ENCODE results near the gene LHFPL5. TPM values are rescaled to one million over a fixed set of nuclear protein-coding genes. Genes with fewer than 3 reads are reported as not detected.

The LHFPL5 gene
- total RNA-seq, 1 experiment from 2014 or later = not detected

- no peak for DNase-seq (ENCODE audit: low read depth)
Observed at GRCh38 chr6:35794536-35795452, 10.4 kb upstream of the LHFPL5 start.

GRCh38 chr6:35795453-35796071 lies 9.6 kb upstream of the LHFPL5 start:
- no peak for DNase-seq (ENCODE audit: low read depth)

DNA sequence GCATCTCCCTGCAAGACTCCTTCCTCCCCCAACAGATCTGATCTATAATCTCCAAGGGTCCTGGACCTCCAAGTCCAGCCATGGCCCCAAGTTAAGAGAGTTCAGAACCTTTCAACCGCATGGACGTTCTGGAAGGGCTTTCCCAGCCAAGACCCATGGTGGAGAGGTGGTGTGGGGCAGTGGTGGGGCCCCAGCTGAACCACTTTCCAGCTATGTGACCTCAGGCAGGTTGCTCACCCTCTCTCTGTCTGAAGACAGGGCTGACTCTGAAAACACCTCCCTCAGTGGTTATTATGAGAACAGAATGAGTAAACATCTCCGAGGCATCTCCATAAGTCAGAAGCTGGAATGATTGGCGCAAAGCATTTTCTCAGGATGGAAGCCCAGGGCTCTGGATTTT lies 8.9 kb upstream of the LHFPL5 start:
- DNase-seq (ENCODE audit: low read depth) = no peak

GRCh38 chr6:35797837-35798526 lies 7.2 kb upstream of the LHFPL5 start:
- DNase-seq (ENCODE audit: low read depth) = no peak

- DNase-seq (ENCODE audit: low read depth) = no peak
Observed at GRCh38 chr6:35798706-35799105, 6.4 kb upstream of the LHFPL5 start.

GRCh38 chr6:35801148-35801547 lies 4.0 kb upstream of the LHFPL5 start:
- no peak for DNase-seq (ENCODE audit: low read depth)

DNA sequence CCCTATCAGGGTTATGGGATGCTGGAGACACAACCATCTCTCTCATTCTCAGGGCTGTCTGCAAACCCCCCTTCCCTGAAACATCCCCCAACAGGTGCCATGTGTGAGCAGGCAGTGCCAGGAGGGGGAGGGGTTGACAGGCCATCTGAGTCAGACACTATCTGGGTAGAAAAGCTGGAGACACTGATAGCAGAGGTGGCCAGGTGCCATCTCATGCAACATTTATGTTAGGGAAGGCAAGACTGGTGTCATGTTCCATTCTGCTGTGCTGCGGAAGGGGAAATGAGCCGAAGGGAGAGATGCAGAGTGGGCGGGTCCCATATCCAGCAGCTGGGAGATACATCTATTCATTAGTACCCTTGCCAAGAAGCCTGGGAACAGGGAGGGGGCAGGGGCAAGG lies 3.5 kb downstream of the LHFPL5 start:
- no peak for DNase-seq (ENCODE audit: low read depth)

DNA sequence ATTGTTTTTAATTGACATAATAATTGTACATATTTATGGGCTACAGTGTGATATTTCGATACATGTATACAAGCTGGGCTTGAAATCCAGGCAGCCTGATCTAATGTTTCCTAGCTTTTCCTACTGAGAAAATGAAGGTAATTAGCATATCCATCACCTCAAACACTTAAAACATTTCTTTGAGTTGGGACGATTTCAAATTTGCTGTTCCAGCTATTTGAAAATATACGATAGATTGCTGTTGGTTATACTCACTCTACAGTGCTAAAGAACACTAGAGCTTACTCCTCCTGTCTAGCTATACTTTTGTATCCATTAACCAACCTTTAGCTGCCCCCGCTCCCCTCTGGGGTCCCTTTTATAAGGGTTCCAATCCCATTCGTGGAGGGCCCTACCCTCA lies 4.7 kb downstream of the LHFPL5 start:
- no peak for DNase-seq (ENCODE audit: low read depth)

- DNase-seq (ENCODE audit: low read depth) = peak; percentile 51
Observed at GRCh38 chr6:35810971-35811698, 6.0 kb downstream of the LHFPL5 start.

DNA sequence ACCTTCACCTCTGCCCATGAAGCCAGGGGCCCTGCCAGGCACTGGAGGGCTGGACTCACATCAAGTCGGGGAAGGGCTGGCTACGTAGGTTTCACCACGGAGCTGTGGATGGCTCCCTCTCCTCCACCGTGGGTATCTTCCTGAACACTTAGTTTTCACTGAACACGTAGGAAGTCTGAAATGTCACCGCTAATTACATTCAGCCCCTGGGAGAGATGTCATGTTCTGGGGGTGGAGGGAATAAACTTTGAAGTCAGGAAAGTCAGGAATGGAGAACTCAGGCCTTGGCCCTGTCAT lies 6.5 kb downstream of the LHFPL5 start:
- DNase-seq (ENCODE audit: low read depth) = no peak

- DNase-seq (ENCODE audit: low read depth) = no peak
Observed at GRCh38 chr6:35817515-35817914, 12.4 kb downstream of the LHFPL5 start.

DNA sequence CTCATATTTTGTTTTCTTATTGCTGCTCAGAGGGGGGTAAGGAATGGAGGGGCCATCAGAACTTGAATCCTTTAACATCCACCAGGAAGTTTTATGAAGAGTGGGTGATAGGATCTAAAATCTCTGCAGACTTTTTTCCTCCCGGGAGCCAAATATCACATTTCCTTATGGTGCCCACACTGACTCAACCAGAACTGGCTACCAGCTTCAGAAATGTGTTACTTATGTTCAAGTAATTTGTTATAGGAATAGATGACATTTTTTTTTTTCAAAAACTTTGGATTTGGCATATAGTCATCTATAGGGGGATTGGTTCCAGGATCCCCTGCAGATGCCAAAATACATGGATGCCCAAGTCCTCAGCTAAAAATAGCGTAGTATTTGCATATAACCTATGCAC lies 18.4 kb downstream of the LHFPL5 start:
- DNase-seq (ENCODE audit: low read depth) = no peak

GRCh38 chr6:35824552-35825192 lies 19.5 kb downstream of the LHFPL5 start:
- DNase-seq (ENCODE audit: low read depth) = no peak

DNA sequence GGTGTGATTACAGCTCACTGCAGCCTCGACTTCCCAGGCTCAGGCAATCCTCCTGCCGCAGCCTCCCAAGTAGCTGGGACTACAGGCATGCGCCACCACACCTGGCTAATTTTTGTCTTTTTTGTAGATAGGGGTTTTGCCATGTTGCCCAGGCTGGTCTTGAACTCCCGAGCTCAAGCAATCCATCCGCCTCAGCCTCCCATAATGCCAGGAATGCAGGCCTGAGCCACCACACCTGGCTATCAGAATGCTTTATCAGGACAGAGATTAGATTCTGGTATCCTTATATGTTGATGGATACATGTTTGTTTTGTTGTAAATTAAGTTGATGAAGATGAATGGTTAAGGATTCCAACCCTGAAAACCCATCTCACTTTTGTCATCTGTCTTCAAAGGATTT lies 24.2 kb downstream of the LHFPL5 start:
- no peak for DNase-seq (ENCODE audit: low read depth)

GRCh38 chr6:35831257-35832007 lies 26.3 kb downstream of the LHFPL5 start:
- DNase-seq (ENCODE audit: low read depth) = no peak

- no peak for DNase-seq (ENCODE audit: low read depth)
Observed at GRCh38 chr6:35833536-35833935, 28.4 kb downstream of the LHFPL5 start.

GRCh38 chr6:35839019-35839418 lies 33.9 kb downstream of the LHFPL5 start:
- no peak for DNase-seq (ENCODE audit: low read depth)

DNA sequence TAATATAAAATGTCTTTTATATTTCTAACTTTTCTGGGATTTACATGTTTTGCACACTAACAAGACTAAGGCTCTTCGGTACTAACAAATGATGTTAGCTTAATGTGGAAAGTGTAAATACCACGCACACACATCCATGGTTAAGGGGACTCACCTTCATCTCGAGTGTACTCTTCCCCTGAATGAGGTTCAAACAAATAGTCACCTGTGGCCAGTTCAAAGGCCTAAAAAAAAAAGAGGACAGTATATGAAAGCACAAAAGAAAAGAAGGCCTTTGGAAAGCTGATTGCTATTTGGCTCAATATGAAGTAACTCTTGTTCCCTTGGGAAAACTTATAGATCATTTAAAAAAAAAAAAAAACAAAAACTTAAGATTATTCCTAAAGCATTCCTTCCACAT lies 37.2 kb downstream of the LHFPL5 start:
- DNase-seq (ENCODE audit: low read depth) = no peak

- DNase-seq (ENCODE audit: low read depth) = no peak
Observed at GRCh38 chr6:35844290-35844689, 39.1 kb downstream of the LHFPL5 start.

GRCh38 chr6:35850208-35850607 lies 45.1 kb downstream of the LHFPL5 start:
- DNase-seq (ENCODE audit: low read depth) = no peak

- no peak for DNase-seq (ENCODE audit: low read depth)
Observed at GRCh38 chr6:35852994-35853393, 47.8 kb downstream of the LHFPL5 start.
